HG03354 (cell line): ENCODE measurements around the gene PRSS53.
A peak's percentile ranks its signal among the peaks of the same experiment; 100 is the strongest.

Source experiments
- ATAC-seq: cut with Tn5 transposase; IDR thresholded peaks from one replicate; pipeline ENCODE4 v1.9.1; 2021; ENCODE audit warnings: mild to moderate bottlenecking; ENCODE audit not compliant: unreplicated experiment, poor library complexity, severe bottlenecking

Gene PRSS53

DNA sequence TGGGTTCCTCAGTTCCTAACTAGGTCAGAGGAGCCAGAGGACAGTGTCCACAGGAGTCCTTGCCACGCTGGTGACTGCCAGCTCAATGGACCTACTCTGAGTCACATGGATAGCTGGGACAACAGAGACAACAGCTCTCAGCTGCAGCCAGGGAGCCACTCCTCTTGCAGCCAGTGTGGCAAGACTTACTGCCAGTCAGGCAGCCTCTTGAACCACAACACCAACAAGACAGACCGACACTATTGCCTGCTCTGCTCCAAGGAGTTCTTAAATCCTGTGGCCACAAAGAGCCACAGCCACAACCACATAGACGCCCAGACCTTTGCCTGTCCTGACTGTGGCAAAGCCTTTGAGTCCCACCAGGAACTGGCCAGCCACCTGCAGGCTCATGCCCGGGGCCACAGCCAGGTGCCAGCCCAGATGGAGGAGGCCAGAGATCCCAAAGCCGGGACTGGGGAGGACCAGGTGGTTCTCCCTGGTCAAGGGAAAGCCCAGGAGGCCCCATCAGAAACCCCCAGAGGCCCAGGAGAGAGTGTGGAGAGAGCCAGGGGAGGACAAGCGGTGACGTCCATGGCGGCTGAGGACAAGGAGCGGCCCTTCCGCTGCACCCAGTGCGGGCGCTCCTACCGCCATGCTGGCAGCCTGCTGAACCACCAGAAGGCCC, 7.9 kb downstream of the PRSS53 start:
- ATAC-seq: no peak

DNA sequence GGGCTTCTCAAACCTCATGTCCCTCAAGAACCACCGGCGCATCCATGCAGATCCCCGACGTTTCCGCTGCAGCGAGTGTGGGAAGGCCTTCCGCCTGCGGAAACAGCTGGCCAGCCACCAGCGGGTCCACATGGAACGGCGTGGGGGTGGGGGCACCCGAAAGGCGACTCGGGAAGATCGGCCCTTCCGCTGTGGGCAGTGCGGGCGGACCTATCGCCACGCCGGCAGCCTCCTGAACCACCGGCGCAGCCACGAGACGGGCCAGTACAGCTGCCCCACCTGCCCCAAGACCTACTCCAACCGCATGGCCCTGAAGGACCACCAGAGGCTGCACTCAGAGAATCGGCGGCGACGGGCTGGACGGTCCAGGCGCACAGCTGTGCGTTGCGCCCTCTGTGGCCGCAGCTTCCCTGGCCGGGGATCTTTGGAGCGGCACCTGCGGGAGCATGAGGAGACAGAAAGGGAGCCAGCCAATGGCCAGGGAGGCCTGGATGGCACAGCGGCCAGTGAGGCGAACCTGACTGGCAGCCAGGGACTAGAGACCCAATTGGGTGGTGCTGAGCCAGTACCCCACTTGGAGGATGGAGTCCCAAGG, 8.6 kb downstream of the PRSS53 start:
- no peak for ATAC-seq

DNA sequence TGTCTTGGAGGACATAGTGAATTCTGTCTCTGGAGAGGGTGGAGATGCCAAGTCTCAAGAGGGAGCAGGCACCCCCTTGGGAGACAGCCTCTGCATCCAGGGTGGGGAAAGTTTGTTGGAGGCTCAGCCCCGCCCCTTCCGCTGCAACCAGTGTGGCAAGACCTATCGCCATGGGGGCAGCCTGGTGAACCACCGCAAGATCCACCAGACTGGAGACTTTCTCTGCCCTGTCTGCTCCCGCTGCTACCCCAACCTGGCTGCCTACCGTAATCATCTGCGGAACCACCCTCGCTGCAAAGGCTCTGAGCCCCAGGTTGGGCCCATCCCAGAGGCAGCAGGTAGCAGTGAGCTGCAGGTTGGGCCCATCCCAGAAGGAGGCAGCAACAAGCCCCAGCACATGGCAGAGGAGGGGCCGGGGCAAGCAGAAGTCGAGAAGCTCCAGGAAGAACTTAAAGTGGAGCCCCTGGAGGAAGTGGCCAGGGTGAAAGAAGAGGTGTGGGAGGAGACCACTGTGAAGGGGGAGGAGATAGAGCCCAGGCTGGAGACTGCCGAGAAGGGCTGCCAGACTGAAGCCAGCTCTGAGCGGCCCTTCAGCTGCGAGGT, 9.3 kb downstream of the PRSS53 start:
- no peak for ATAC-seq

DNA sequence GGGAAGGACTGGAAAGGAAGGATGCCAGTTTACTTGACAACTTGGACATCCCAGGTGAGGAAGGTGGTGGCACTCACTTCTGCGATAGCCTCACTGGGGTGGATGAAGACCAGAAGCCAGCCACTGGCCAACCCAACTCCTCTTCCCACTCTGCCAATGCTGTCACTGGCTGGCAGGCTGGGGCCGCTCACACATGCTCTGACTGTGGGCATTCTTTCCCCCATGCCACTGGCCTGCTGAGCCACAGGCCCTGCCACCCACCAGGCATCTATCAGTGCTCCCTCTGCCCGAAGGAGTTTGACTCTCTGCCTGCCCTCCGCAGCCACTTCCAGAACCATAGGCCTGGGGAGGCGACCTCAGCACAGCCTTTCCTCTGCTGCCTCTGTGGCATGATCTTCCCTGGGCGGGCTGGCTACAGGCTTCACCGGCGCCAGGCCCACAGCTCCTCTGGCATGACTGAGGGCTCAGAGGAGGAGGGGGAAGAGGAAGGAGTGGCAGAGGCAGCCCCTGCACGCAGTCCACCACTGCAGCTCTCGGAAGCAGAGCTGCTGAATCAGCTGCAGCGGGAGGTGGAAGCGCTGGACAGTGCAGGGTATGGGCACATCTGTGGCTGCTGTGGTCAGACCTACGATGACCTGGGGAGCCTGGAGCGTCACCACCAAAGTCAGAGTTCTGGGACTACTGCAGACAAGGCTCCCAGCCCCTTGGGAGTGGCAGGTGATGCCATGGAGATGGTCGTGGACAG, 10.0 kb downstream of the PRSS53 start:
- ATAC-seq: no peak

DNA sequence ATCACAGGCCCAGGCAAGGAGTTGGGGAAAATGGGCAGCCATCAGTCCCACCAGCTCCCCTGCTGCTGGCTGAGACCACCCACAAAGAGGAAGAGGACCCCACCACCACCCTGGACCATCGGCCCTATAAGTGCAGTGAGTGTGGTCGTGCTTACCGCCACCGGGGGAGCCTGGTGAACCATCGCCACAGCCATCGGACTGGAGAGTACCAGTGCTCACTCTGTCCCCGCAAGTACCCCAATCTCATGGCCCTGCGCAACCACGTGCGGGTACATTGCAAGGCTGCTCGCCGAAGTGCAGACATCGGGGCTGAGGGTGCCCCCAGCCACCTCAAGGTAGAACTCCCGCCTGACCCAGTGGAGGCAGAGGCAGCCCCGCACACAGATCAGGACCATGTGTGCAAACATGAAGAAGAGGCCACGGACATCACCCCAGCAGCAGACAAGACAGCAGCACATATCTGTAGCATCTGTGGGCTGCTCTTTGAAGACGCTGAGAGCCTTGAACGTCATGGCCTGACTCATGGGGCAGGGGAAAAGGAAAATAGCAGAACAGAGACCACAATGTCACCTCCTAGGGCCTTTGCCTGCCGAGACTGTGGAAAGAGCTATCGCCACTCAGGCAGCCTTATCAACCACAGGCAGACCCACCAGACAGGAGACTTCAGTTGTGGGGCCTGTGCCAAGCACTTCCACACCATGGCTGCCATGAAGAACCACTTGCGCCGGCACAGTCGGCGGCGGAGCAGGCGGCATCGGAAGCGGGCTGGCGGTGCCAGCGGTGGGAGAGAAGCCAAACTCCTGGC, 10.9 kb downstream of the PRSS53 start:
- ATAC-seq: no peak

DNA sequence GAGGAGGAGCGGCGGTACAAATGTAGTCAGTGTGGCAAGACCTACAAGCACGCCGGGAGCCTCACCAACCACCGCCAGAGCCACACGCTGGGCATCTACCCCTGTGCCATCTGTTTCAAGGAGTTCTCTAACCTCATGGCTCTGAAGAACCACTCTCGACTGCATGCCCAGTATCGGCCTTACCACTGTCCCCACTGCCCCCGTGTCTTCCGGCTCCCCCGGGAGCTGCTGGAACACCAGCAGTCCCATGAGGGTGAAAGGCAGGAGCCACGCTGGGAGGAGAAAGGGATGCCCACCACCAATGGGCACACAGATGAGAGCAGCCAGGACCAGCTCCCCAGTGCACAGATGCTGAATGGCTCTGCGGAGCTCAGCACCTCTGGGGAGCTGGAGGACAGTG, 11.7 kb downstream of the PRSS53 start:
- no peak for ATAC-seq

DNA sequence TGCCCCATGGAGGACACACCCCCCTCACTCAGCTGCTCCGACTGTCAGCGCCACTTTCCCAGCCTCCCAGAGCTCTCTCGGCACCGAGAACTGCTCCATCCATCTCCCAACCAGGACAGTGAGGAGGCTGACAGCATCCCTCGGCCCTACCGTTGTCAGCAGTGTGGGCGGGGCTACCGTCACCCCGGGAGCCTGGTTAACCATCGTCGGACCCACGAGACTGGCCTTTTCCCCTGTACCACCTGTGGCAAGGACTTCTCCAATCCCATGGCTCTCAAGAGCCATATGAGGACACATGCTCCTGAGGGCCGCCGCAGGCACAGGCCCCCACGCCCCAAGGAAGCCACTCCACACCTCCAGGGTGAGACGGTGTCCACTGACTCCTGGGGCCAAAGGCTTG, 12.4 kb downstream of the PRSS53 start:
- no peak for ATAC-seq

DNA sequence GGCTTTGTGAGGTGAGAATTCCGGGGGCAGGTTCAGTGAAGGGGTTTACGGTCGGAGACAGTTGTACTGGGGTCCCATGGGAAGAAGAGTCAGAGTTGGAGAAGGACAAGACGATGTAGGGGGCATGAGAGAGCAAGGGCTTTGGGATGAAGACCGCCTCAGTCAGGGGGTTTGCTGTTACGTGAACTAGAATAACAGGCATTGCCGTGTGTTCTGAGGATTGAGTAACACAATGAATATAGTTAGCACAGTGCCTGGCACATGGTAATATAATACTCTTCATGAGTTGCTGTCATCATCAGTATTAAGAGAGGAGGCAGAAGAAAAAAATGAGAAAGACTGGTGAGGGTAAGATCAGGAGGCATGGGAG, 13.9 kb downstream of the PRSS53 start:
- ATAC-seq: no peak

DNA sequence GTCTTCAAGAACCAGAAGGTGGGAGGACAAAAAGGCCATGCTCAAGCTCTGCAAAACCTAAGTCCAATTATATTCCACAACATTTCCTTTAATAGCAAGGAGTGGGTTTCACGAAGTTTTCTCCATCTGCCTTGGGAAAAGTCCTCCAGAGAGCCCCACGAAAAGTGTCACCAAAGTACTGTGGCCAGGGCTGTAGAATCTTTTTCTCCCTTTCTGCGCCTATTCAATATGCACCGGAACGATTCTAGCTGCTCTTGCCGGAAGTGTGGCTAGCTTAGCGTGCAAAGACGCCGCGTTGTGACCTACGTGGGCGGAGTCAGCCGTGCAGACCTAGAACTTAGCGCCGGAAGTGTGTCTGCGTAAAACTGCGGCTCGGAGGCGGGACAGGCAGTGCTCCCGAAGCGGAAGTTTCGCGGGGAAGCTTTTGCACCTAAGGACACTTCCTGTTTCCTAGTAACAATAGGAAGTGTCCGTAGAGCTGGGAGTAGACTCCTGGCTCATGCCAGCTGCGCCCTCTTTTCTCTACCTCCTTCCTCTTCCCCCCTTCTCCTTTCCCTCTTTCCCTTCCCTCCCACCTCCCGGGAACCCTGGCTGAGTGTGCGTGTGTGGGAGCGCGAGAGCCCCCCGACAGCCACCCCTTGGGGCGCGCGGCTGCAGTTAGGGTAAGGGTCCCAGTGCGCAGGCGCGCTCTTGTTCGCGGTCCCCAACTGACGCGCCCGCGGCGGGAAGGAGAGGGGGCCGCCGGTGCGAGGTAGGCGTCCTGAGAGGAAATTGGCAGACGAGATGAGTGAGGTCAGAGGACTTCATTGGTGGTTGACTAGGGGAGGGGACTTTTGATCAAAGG, 14.6 kb downstream of the PRSS53 start, which contains the start of the genes ZNF646 and ZNF668:
ZNF646 (plus strand) TSS at position 453 of the 844 bp plus-strand sequence. CDS start 1,903 bp downstream, outside the sequence.
ZNF668 (minus strand) TSS at position 271 of the 844 bp plus-strand sequence. CDS start 9,781 bp downstream, outside the sequence.
- peak; percentile 78 for ATAC-seq

DNA sequence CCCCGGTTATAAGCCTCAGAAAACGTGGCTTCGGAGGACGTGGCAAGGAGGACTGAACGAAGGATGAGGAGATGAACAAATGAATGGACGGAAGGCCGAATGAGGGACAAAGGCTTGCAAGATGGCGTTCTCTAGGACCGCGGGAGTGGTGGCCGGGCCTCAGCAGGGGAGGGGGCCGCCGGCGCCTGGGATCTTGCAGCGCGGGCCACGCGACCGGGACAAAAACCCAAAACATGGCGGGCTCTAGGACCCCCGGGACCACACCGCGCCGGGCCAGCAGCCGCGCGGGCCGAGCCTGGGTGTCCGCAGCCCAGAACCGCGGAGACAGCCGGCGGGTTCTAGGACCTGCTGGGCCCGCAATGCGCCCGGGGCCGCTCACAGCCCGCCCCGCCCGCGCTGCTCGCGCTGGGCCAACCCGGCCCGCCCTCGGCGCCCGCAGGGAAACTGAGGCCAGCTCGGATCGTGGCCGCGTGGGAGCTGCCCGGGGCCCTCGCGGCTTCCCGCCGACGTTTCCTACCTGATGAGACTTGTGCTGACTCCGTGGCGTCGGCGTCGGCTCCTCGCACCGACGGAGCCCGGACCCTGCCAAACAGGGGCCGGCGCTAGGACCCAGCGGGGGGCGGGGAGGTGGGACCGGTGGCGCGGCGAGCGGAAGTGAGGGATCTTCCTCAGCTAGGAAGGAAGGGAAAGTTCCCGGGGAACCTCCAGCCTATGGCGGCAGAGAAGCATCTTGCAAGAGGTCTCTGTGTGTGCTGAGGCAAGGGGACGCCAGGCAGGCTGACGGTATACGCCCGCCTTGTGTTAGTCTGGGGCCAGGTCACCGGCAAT, 15.4 kb downstream of the PRSS53 start:
- peak; percentile 58 for ATAC-seq

DNA sequence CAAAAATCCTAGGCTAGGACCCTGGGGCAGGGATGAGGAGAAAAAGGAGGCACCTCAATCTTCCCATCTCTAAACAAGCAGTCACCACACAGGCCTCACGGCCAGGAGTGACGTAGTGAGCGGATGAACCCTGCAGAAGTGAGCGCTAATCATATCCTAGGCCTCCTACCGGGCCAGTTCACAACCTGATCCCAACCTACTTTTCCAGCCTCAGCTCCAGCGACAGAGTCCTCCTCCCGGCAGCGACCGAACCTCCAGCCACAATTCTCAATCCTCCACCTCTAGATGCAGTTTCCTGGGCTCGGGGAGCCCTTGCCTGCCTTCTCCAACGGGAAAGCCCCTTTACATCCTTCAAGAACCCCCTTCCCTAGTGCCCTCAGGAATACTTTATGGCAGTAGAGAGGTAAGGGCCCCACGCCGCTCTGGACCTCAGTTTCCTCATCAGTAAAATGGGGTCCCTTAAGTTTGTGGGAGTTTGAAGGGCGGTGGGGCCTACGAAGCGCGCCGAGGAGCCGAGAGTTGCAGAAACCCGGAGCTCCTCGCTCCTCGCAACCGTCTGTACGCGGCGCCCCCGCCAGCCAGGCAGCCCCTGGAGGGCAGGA, 16.1 kb downstream of the PRSS53 start:
- peak; percentile 2 for ATAC-seq

DNA sequence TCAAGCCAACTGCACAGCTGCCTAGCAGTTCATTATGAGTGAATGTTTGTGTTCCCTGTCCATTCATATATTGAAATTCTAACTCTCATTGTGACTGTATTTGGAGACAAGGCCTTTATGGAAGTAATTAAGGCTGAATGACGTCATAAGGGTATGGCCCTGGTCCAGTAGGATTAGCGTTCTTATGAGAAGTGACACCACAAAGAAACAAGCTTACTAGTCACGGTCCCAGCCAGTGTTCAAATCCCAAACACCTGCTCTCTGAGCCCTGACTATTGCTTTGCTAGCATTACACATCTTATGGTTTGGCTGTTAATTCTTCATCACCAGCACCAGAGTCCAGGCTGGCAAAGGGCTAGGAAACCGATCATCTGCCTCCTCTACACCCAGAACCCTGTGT, 16.9 kb downstream of the PRSS53 start:
- ATAC-seq: no peak

DNA sequence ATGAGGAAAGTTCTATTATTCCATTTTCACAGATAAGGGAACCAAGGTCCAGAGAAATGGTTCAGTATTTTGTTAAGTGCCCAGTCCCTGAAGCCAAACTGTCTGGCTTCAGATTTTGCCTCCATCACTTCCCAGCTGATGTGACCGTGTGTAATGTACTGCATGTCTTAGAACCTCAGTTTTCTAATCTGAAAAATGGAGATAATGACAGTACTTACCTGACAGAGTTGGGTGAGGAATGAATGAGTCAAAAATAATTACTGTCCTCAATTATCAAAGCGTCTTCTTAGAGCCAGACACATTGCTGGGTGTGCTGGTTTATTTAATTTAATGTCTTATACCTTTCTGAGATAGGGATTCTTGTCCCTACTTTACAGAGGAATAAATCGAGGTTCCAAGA, 21.4 kb downstream of the PRSS53 start:
- no peak for ATAC-seq

DNA sequence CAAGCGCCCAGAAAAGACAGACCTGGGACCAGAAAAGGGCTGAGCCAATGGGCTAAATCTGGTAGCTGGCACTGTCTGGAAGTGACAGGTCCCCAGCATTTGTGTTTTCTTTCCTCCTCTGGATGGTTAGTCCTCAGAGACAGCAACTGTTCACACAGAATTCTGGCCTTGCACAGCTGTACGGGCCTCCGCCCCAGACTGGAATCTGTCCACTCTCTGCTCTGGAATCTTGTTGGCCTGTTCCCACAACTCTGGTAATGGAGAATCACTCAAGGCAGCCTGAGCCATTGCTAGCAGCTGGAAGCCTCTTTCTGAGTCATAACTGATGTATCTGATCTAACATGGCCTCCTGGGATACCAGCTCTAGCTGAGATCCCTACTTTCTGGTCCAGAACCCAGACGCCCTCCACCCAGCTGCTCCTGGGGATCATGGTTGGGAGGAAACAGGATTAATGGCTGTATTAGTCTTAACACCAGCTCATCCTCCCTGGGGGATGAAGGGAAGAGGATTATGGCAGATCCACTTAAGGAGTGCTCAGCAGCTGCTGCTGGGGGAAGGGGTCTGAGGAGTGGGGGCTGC, 23.8 kb downstream of the PRSS53 start:
- no peak for ATAC-seq

DNA sequence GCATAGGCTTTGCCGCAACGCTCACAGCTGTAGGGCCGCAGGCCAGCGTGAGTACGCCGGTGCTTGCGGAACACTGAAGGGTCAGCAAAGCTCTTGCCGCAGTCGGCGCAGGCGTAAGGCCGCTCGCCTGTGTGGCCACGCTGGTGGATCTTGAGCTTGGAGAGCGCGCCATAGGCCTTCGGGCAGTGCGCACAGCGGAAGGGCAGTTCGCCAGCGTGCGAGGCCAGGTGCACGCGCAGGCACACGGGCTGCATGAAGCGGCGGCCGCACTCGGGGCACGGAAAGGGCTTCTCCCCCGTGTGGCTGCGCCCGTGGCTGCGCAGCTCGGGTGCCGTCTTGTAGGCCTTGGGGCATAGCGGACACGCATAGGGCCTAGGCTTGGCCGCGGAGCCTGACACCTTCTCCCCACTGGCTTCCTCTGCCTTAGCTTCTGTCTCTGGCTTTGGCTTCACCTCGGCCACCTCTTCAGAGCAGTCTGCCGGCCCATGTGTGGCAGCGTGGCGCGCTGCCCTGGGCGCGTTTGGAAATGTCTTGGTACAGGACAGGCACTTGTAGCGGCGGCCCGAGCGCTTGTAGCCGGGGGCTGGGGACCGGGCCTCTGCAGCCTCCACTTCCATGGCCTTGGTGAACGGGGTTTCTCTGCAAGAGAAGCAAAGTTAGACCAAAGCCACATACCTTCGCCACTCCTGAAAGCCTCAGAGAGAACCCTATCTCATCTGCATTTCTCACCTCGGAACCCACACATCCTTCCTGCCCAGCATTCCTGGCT, 24.7 kb downstream of the PRSS53 start:
- ATAC-seq: no peak

DNA sequence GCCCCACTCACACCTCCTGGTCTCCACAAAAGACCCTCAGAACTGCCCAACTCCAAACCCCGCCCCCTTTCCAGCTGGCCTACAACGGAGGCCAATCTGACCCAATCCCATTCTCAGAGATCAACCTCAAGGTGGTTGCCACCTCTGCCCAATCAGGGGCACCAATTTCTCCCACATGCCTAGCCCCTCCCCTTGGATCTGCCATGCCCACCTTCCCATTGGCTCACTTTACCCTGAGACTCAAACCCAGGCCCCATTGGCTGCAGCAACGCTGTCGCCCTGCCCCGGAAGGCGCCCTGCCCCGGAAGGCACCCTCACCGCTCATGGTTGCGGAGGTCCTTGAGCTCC, 25.3 kb downstream of the PRSS53 start:
- ATAC-seq: no peak
